Loucy (cell line): ENCODE results near the gene WNK4.
"Not testable (repeated sequence)": the region's sequence is repeated elsewhere in the genome, so short reads cannot be mapped to it uniquely, and the experiment has no call there.

Experiments
- H2AFZ ChIP-seq: fragments of 200-600 bp; sonication (generic); 2 replicates; pipeline ENCODE4 v1.6.0; 2016; ENCODE audit warnings: antibody characterized with exemption, mild to moderate bottlenecking, low read length, moderate library complexity
- H3F3A ChIP-seq: fragments of 200-600 bp; 2 replicates; pipeline ENCODE4 v1.6.0; 2016; ENCODE audit warnings: antibody characterized with exemption, low read depth, mild to moderate bottlenecking
- H3K27me3 ChIP-seq: fragments of 200-600 bp; sonication (generic); 2 replicates; pipeline ENCODE4 v1.6.1; 2014; ENCODE audit warnings: low read length, mild to moderate bottlenecking; ENCODE audit not compliant: insufficient read depth, poor library complexity, severe bottlenecking
- H3K36me3 ChIP-seq: fragments of 200-600 bp; sonication (generic); 2 replicates; pipeline ENCODE4 v1.6.1; 2016; ENCODE audit warnings: low read length; ENCODE audit not compliant: insufficient read depth
- H3K4me1 ChIP-seq: fragments of 200-600 bp; sonication (generic); 2 replicates; pipeline ENCODE4 v1.5.1; 2014; ENCODE audit warnings: low read length, mild to moderate bottlenecking; ENCODE audit not compliant: insufficient read depth, poor library complexity, severe bottlenecking
- H3K4me2 ChIP-seq: fragments of 200-600 bp; sonication (generic); 2 replicates; pipeline ENCODE4 v1.6.0; 2014; ENCODE audit warnings: antibody characterized with exemption, low read length, low read depth, mild to moderate bottlenecking; ENCODE audit not compliant: poor library complexity, severe bottlenecking
- H3K4me3 ChIP-seq: fragments of 200-600 bp; sonication (generic); 2 replicates; pipeline ENCODE4 v1.5.1; 2014; ENCODE audit warnings: low read length, mild to moderate bottlenecking, mixed read lengths; ENCODE audit not compliant: poor library complexity, severe bottlenecking
- H3K79me2 ChIP-seq: fragments of 200-600 bp; sonication (generic); 2 replicates; pipeline ENCODE4 v1.6.1; 2014; ENCODE audit warnings: low read length; ENCODE audit not compliant: insufficient read depth
- H3K9ac ChIP-seq: fragments of 200-600 bp; sonication (generic); 2 replicates; pipeline ENCODE4 v1.6.0; 2014; ENCODE audit warnings: mild to moderate bottlenecking, low read depth, low read length, moderate library complexity; ENCODE audit not compliant: poor library complexity, severe bottlenecking
- H3K9me2 ChIP-seq: fragments of 200-600 bp; sonication (generic); replicated peaks from 2 replicates; pipeline ENCODE4 v1.6.1; 2016; ENCODE audit warnings: low read depth, low read length, mixed read lengths
- H3K9me3 ChIP-seq: fragments of 200-600 bp; sonication (generic); 2 replicates; pipeline ENCODE4 v1.6.1; 2014; ENCODE audit warnings: mild to moderate bottlenecking, antibody characterized with exemption, low read length, low read depth; ENCODE audit not compliant: insufficient read depth
- H4K20me1 ChIP-seq: fragments of 200-600 bp; sonication (generic); 2 replicates; pipeline ENCODE4 v1.6.0; 2014; ENCODE audit warnings: antibody characterized with exemption, low read length, mild to moderate bottlenecking; ENCODE audit not compliant: insufficient read depth, poor library complexity, severe bottlenecking
- CTCF ChIP-seq: fragments of 200-600 bp; sonication (generic); conservative IDR thresholded peaks from 2 replicates; pipeline ENCODE4 v1.5.1; 2014; ENCODE audit warnings: mild to moderate bottlenecking, antibody characterized with exemption, low read length
- EZH2phosphoT487 ChIP-seq: fragments of 200-600 bp; IDR thresholded peaks from 2 replicates; pipeline ENCODE4 v1.6.1; 2018; ENCODE audit warnings: antibody characterized with exemption, mild to moderate bottlenecking, moderate library complexity, borderline replicate concordance

Gene WNK4

GRCh38 chr17:42779936-42780850, at the start of gene WNK4:
WNK4 (plus strand) TSS chr17:42780610; CDS start chr17:42780699, 89 bp downstream.
- H3K79me2 ChIP-seq: 0 out of 2 replicates have a peak, but pooled peaks cover 2% of the 10 kb centered on the region
- H3K27me3 ChIP-seq: no peaks in the 10 kb centered on the region
- H3K4me3 ChIP-seq: no peak within 1 kb of the TSS
- no peaks in the 10 kb centered on the region for H4K20me1 ChIP-seq
- no peak within 1 kb of the TSS for H2AFZ ChIP-seq
- no peak within 1 kb of the TSS for H3K4me2 ChIP-seq
- TF ChIP-seq EZH2phosphoT487 (no peak), CTCF (no peak)
- no peaks in the 10 kb centered on the region for H3K4me1 ChIP-seq
- peaks cover 17% of the 10 kb centered on the region; the same call in 1 of the 2 replicates for H3K36me3 ChIP-seq
- no peaks in the 10 kb centered on the region for H3K9me2 ChIP-seq
- H3F3A ChIP-seq: no peaks in the 10 kb centered on the region
- no peaks in the 10 kb centered on the region for H3K9me3 ChIP-seq
- H3K9ac ChIP-seq: no peak within 1 kb of the TSS

GRCh38 chr17:42740699-42741098, 39.7 kb upstream of the WNK4 start:
- peaks cover 18% of the 10 kb centered on the region for H3K4me1 ChIP-seq
- no peaks in the 10 kb centered on the region for H3K27me3 ChIP-seq
- TF ChIP-seq CTCF (no peak), EZH2phosphoT487 (no peak)
- no peak overlapping the region for H3K4me2 ChIP-seq
- H4K20me1 ChIP-seq: no peaks in the 10 kb centered on the region
- no peaks in the 10 kb centered on the region for H3K36me3 ChIP-seq
- H2AFZ ChIP-seq: no peak overlapping the region
- H3F3A ChIP-seq: no peaks in the 10 kb centered on the region
- H3K9me3 ChIP-seq: no peaks in the 10 kb centered on the region
- no peak overlapping the region for H3K4me3 ChIP-seq
- H3K9me2 ChIP-seq: no peaks in the 10 kb centered on the region
- peaks cover 37% of the 10 kb centered on the region for H3K79me2 ChIP-seq
- H3K9ac ChIP-seq: no peak overlapping the region

GRCh38 chr17:42742916-42743315, 37.5 kb upstream of the WNK4 start:
- H3F3A ChIP-seq, H3K27me3 ChIP-seq, H3K9me2 ChIP-seq, H4K20me1 ChIP-seq, H2AFZ ChIP-seq, H3K36me3 ChIP-seq, H3K4me3 ChIP-seq, H3K9me3 ChIP-seq: not testable (repeated sequence)
- Histone ChIP-seq H3K79me2 (peaks cover 37% of the 10 kb centered on the region), H3K9ac (peak overlapping the region; percentile 81), H3K4me2 (peak overlapping the region; percentile 94), H3K4me1 (peaks cover 18% of the 10 kb centered on the region)
